ENCODE results near the gene TFRC. TPM values are rescaled to one million over a fixed set of nuclear protein-coding genes. Genes with fewer than 3 reads are reported as not detected.

Gene TFRC
- total and polyA plus RNA-seq, 7 donors: 36.2 to 208 (median 64.9) TPM

- DNase-seq (no peak), ATAC-seq (peak in 3 of 4 donors; percentile 20 to 26 (median 23))
- H3K27ac ChIP-seq: no peak overlapping the region
- no peak overlapping the region for H3K4me3 ChIP-seq
- peaks cover 11 to 44% of the 10 kb centered on the region in 2 donors for H3K36me3 ChIP-seq (ENCODE audit: insufficient read depth in 1 of 2, low read depth in 1 of 2)
- intact Hi-C loops (cut with DNase I): no loop called here
- WGBS, 3 donors: 80 to 91% (median 85%) methylated on average over 9 to 11 of the region's 11 CpGs
- no peaks in the 10 kb centered on the region for H3K27me3 ChIP-seq (ENCODE audit: insufficient read depth in 3 of 3, low read length in 2 of 3)
- no peak for TF ChIP-seq CTCF (IDR thresholded peaks at IDR 0.05)
- no peaks in the 10 kb centered on the region for H3K9me3 ChIP-seq
- no peaks in the 10 kb centered on the region for H3K4me1 ChIP-seq
Observed at GRCh38 chr3:196047391-196048030, 34.4 kb downstream of the TFRC start.

- ATAC-seq (no peak), DNase-seq (no peak)
- 96 to 97% (median 96%) methylated on average over 26 to 27 of the region's 27 CpGs for WGBS, 3 donors
- peaks cover 0 to 14% of the 10 kb centered on the region in 2 donors for H3K36me3 ChIP-seq (ENCODE audit: insufficient read depth in 1 of 2, low read depth in 1 of 2)
- no peak overlapping the region for H3K4me3 ChIP-seq
- H3K4me1 ChIP-seq: no peaks in the 10 kb centered on the region
- H3K9me3 ChIP-seq: no peaks in the 10 kb centered on the region
- intact Hi-C loops (cut with DNase I): no loop called here
- H3K27ac ChIP-seq: no peak overlapping the region
- no peak for TF ChIP-seq CTCF (IDR thresholded peaks at IDR 0.05)
- H3K27me3 ChIP-seq (ENCODE audit: insufficient read depth in 3 of 3, low read length in 2 of 3): no peaks in the 10 kb centered on the region
Observed at GRCh38 chr3:196044513-196044912, 37.4 kb downstream of the TFRC start.

- TF ChIP-seq CTCF (IDR thresholded peaks at IDR 0.05): no peak
- H3K27me3 ChIP-seq (ENCODE audit: insufficient read depth in 3 of 3, low read length in 2 of 3): no peaks in the 10 kb centered on the region
- H3K4me1 ChIP-seq: no peaks in the 10 kb centered on the region
- no peak overlapping the region for H3K4me3 ChIP-seq
- 81 to 90% (median 90%) methylated on average over 6 of the region's 6 CpGs for WGBS, 3 donors
- intact Hi-C loops (cut with DNase I): no loop called here
- no peak overlapping the region for H3K27ac ChIP-seq
- ATAC-seq: no peak
- H3K36me3 ChIP-seq (ENCODE audit: insufficient read depth in 1 of 2, low read depth in 1 of 2): no peaks in the 10 kb centered on the region
- DNase-seq: no peak
- H3K9me3 ChIP-seq: no peaks in the 10 kb centered on the region
Observed at GRCh38 chr3:196042673-196043072, 39.2 kb downstream of the TFRC start.

GRCh38 chr3:196039359-196039758, 42.5 kb downstream of the TFRC start:
- Histone ChIP-seq H3K4me3 (no peak overlapping the region), H3K9me3 (no peaks in the 10 kb centered on the region)

More at GRCh38 chr3:196039359-196039758, 42.5 kb downstream of the TFRC start:
- H3K27ac ChIP-seq: no peak overlapping the region
- H3K36me3 ChIP-seq (ENCODE audit: insufficient read depth in 1 of 2, low read depth in 1 of 2): no peaks in the 10 kb centered on the region
- TF ChIP-seq CTCF (IDR thresholded peaks at IDR 0.05): no peak
- 91 to 97% (median 97%) methylated on average over 2 of the region's 2 CpGs for WGBS, 3 donors
- ATAC-seq (no peak), DNase-seq (no peak)
- intact Hi-C loops (cut with DNase I): no loop called here
- no peaks in the 10 kb centered on the region for H3K27me3 ChIP-seq (ENCODE audit: insufficient read depth in 3 of 3, low read length in 2 of 3)
- H3K4me1 ChIP-seq: no peaks in the 10 kb centered on the region

Measured in psoas muscle (tissue), 8 donors.